GM13976 (cell line): Measurements from ENCODE around the gene GNG7.

Source experiments
- DNase-seq: peaks from one replicate; pipeline ENCODE4 v3.0.0; 2012; ENCODE audit warnings: low spot score
- CTCF ChIP-seq: IDR thresholded peaks from 2 replicates; pipeline ENCODE4 v1.5.1; 2012; ENCODE audit warnings: borderline replicate concordance, mild to moderate bottlenecking; ENCODE audit not compliant: insufficient read depth; ENCODE audit errors: extremely low read depth, missing control alignments, control extremely low read depth
- in situ Hi-C: fragments of 300-500 bp; cut with MboI; formaldehyde crosslinking; loops from one replicate; pipeline ENCODE4 v1.12.0; 2022; ENCODE audit warnings: low sequenced_read_pairs, mixed read lengths, inconsistent platforms; ENCODE audit not compliant: unreplicated experiment

GNG7 gene

GRCh38 chr19:2702170-2703076 is at the start of gene GNG7:
Gene GNG7 (minus strand): TSS chr19:2702694. CDS start chr19:2520688, 182,006 bp downstream.
- in situ Hi-C loops = no loop called here
- peak; percentile 100 for DNase-seq
- TF ChIP-seq CTCF = no peak

- no peak for TF ChIP-seq CTCF
- no peak for DNase-seq
- in situ Hi-C loops = no loop called here
These were observed 48.9 kb upstream of the GNG7 start for GRCh38 chr19:2751438-2751830.

GRCh38 chr19:2750808-2751437 is 48.4 kb upstream of the GNG7 start:
- in situ Hi-C loops = no loop called here
- no peak for DNase-seq
- no peak for TF ChIP-seq CTCF

- TF ChIP-seq CTCF = no peak
- in situ Hi-C loops = loop anchor here (5.0 kb wide), 1 partner anchor 85 kb away; no protein-coding TSS in a partner anchor
- DNase-seq = no peak
These were observed 44.9 kb upstream of the GNG7 start for GRCh38 chr19:2747349-2747748.

- in situ Hi-C loops = no loop called here
- no peak for DNase-seq
- TF ChIP-seq CTCF = no peak
These were observed 41.6 kb upstream of the GNG7 start for GRCh38 chr19:2744113-2744512.

- in situ Hi-C loops = no loop called here
- no peak for DNase-seq
- no peak for TF ChIP-seq CTCF
These were observed 40.6 kb upstream of the GNG7 start for GRCh38 chr19:2743099-2743498.
